Cerebellar nuclear complex (tissue), 1 donor: ENCODE data around the gene SLC35D2.

Experiments
- DNase-seq, 2 experiments: peaks; one replicate each; lab custom pipeline; 2025; lab: John Stamatoyannopoulos, UW

Gene SLC35D2

DNA sequence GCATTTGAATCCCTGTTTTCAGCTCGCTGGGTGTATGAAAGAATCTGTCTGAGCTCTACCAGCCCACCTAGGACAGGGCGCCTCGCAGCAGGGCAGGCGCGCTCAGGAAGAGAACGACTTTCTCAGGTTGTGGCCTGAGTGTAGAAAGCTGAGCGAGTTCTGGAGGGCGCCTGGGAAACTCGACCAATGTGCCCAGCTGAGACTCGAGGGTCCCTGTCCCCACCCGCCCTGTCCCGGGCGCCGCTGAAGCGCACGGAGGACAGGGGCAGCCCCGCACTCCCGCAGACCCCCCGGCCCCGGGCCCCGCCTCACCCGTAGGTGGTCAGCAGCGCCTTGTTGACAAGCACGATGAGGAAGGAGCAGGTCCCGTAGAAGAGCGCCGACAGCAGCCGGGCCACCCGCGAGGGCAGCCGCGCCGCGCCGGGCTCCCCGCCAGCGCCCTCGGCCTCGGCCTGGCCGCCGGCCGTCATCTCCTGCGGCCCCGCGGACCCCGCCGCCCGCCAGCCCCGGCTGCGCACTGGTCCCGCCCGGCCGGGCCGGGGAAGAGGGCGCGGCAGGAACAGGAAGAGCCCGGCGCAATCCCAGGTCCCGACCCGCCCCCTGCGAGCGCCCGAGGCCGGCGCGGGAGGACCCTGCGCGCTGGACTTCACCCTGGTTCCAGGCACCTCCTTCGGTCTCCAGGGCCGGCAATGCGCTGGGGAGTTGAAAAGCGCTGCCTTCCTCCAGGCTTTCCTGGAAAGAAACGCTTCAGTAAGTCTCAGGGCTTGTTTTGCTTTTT lies at the start of gene SLC35D2:
SLC35D2 (minus strand) TSS at position 547 of the 778 bp plus-strand sequence; CDS start at position 470, 77 bp downstream.
- DNase-seq, result no peak

DNA sequence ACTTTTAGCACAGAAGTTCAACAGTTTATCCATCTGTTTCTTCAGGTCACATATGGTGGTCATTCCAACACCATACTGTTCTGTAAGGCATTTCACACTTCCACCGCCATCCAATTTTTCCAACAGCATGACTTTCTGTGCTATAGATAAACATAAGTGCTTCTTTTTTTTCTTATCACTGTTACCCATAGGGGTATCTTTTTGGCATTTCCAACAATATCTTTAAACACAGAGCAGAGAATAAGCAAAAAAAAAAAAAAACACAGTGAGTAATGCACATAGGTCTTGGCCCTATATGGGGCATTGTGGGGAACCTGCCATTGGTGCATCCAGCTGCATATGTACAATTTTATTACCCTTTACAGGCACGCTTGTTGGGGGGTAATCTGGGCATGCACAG lies 46.9 kb upstream of the SLC35D2 start:
- no peak for DNase-seq

DNA sequence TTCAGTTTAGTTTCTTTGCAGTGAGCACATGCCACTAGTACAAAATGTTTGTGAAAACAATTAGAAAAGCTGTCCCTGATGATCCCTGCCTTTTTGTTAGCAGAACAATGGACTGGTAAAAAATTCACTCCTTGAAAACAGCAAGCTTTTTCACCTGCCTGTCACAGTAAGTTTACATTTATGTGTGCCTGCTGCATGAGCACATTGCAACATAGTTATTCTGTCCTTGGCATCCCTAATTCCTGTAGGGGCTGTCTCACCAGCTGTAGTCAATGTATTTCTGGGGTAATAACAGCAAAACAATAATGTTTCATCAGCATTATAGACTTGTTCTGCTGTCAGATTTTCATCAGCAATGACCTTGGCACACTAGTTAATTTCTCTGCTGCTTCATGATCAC lies 46.2 kb upstream of the SLC35D2 start:
- DNase-seq, result no peak

DNA sequence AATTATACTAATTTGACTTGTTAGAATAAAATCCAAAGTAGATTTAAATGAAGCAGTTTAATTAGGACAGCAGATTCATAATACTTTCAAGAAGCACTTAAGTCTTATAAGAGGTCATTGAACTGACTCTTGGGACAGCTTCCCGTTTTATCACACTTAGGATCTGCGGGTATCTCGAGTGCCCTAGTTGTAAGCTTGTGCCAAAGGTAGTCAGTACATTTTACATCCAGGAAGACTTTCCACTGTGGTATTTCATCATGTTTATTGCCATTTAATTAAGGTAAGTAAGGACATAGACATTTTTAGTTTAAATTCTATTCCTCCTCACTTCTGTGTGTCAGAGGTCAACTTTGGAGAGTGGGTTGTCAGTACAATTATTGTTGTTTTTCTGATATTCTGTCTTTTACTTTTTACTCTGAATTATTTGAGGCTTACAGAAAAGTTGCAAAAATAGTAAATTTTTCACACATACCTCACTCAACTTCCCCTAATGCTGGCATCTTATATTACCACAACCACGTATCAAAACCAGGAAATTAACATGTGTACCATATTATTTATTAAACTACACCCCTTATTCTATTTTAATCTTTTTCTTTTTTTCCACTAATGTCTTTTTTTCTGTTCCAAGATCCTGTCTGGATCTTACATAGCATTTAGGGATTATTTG lies 42.1 kb upstream of the SLC35D2 start:
- no peak for DNase-seq

DNA sequence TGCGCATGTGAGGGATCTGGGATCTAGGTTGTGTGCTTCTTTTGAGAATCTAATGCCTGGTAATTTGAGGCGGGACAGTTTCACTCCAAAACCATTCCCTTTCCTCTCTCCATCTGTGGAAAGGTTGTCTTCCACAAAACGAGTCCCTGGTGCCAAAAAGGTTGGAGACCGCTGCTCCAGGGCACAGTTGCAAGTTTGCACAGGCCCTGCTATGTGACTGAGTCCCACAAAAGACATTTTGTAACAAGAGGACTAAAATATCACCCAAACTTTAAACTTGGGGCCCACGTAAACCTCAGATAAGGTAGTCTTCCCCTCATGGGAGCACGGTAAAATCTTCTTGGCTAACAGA lies 40.5 kb upstream of the SLC35D2 start:
- DNase-seq, result no peak

DNA sequence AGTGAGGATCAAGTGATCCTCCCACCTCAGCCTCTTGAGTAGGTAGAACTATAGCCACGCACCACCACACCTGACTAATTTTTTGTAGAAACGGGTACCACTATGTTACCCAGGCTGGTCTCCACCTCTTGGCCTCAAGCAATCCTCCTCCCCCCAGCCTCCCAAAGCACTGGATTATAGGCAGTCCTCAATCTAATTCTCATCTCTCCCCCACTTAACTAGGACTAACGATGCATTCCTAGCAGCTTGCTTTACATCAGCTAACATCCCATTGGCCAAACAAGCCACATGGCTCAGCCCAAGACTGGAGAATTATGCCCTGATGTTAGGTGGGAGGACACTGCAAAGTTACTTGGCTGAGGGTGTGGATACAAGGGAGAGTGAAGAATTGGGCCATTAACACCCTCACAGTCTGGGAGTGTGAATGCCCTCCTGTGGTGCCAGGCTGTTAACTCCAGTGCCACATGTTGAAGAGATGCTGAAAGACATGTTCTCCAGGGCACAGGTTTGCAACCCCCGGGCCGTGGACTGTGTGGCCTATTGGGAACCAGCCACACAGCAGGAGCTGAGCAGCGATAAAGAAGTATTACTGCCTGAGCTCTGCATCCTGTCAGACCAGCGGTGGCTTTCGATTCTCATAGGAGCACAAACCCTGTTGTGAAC lies 39.9 kb upstream of the SLC35D2 start:
- no peak for DNase-seq

DNA sequence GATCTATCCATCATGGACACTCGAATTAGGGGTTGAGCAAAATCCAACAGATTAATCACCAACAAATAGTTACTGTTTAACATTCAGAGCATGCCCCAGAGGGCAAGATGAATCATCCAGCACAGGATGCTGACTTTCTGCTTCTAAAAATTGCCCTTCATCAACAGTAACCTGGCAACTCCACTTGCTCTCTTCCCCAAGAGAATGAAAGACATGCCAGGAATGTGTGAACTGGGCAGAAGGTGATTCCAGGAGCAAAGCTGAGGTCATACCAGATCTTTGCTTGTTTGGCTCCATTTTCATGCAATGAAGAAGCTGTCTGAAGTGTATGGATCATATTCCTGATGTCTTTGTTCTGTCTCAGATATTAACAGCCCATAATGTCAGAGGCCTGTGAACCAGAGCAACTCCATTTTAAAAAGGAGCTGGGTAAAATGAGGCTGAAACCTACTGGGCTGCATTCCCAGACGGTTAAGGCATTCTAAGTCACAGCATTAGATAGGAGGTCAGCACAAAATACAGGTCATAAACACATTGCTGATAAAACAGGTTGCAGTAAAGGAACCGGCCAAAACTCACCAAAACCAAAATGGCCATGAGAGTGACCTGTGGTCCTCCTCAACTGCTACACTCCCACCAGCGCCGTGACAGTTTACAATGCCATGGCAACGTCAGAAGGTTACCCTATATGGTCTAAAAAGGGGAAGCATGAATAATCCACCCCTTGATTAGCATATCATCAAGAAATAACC lies 37.1 kb upstream of the SLC35D2 start:
- no peak for DNase-seq

DNA sequence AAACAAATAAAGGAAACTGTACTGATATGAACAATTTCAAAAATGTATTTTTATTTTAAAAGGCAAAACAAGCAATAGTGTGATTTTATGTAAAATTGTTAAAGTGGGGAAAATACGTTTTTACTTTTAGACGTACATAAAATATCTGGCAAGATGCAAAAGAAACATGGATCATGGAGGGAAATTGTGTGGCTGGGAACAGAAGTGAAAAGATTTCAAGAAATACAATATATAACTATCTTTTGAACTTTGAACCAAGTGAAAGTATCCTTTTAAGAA lies 36.1 kb upstream of the SLC35D2 start:
- no peak for DNase-seq

DNA sequence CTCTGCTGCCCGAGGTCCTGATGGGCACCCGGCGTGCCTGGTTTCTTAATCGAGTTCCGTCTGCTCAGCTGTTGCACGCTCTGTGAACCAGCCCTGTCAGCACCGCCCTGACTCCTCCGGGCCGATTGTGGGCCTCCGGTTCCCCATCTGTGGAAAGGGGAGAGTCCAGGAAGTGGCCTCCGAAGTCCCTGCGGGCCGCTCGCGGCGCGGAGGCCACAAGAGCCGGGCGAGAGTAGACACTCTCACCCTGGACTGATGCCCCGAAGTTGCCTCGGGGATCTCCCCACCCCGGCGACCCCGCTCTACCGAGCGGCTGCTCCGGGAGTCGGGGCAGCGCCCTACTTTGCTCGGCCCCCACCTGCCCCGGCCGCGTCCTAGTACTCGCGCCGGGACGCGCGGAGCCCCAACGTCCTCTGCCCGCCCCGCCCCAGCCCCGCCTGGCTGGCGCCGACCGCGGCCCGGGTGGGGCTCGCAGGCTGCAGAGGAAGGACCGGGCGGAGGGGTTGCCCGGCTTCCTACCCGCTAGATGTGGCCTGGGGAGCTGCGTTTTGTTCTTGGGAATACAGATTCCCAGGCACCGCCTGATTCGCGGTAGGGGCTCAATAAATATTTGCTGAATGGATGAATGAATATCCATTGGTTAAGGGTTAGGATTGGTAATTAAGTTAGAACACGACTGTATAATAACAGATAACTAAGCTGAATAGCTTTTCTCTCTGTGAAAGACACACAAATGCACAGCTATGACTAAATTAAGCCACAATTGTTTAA lies 35.6 kb upstream of the SLC35D2 start:
- no peak for DNase-seq

DNA sequence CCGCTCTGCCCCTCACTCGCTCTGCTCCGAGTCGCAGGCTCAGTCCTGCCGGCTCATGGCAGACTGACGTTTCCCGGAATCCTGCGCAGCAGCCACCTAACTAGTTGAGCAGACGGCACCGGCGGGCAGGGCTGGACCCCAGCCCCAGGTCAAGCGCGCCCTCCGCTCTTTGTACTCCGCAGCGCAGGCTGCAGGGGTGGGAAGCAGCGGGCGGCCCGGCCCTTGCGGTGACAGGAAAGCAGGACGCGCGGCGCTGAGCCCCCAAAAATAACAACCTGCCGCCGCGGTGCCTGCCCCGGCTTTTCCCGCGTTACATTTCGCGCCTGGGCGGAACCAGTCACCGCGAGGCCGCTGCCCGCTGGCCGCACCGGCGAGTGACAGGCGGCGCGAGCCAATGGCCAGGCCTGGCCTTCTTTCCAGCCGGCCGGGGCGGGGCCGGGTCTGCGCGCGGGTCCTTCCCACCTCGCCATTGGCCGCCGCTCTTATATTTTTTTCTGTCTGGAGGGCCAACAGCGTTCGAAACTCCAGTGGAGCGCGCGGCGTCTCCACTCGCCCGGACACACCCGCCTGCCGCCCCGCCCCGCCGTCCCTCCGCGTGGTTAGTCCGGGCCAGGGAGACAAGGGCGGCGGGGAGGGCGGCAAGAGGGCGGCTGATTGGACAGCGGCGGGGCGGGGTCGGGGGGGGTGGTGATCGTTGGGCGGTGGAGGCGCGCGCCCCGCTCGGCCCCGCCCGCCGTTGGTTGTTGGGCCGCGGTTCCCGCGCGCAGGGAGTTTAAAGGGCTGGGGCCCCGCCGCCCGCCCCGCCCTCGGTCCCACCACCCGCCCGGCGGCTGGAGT lies 34.8 kb upstream of the SLC35D2 start, which contains the start of gene ZNF367:
ZNF367 (minus strand) TSS at position 288 of the 837 bp plus-strand sequence. CDS start 338 bp downstream, outside the sequence.
- peak; percentile 74 to 88 for DNase-seq

DNA sequence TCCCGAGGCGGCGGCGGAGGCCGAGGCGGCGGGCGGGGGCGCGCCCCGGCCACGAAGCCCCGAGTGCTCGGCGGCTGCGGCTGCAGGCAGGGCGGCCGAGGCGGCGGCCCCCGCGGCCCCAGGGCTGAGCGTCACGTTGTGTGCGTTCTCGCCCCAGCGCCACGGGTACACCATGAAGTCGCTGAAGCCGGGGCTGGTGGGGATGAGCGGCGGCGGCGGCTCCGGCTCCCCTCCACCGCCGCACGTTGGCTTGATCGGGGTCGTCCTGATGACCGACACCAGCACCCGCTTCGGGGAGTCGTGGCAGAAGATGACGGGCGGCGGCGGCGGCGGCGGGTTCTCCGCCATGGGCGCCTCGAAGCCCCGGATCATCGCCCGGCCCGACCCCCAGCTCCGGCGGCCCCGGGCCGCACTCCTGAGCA lies 34.2 kb upstream of the SLC35D2 start:
- no peak for DNase-seq

DNA sequence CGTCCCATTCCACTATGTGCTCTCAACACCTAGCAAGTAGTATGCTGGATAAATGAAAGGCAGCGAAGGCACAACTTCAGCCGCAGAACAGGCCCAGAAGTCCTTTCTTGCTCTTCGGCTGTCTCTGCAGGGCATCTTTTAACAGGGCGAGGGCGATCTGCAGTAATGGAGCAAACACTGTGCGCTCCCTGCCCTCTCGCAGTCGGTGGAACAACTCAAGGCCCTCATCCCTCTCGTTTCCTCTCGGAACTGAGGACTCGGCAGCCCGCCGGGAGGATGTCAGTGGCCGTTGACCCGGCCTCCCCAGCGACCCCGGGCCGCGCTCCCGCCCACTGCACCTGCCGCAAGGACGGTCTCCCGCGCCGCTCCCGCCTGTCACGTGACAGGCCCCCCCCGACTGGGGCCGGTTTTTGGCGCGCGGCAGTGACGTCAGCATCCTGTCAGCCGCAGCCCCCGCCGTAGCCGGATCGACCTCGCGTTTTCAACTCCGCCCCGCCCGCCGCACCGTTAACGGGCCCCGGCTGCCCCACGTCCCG lies 33.6 kb upstream of the SLC35D2 start:
- DNase-seq, result peak in 1 of 2 experiments; percentile 28

DNA sequence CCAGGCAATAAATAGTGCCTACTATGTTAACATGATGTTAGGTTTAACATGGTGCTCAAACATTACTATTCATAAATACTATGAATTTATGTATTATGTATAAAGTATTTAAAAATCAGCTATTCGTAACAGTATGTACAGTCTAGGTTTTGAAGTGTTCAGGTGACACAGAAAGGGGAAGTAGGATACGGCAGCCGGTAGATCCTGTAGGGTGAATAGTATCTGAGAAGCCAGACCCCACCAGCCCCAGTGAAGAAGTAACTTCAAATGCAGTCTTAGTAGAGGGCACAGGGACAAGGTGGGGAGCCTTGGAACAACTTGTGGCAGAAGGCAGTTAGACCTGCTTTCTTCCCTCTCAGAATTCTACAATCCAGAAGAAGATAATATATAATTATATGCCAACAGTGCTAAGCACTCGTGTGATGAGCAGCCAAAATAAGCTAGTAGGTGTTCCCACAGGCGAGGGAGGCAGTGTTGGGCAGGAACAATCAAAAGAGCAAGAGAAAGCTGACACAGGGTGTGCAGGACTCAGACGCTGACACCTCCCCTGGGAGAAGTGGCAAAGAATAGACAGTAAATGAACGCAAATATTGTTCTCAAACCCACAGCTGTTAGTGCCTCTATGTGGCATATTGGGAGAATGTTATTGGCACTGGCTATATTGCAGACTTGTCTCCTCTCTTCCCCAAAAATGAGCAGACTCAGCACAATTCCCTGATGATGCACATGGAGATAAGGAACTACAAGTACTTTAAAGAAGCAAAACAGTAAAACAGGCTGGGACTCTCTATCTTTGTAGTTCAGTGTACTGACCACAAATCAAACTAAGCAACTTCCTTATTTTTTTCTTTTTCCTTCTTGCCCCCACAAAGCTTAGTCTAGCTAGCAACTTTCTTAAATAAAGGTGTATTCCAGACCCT lies 30.1 kb upstream of the SLC35D2 start:
- no peak for DNase-seq

DNA sequence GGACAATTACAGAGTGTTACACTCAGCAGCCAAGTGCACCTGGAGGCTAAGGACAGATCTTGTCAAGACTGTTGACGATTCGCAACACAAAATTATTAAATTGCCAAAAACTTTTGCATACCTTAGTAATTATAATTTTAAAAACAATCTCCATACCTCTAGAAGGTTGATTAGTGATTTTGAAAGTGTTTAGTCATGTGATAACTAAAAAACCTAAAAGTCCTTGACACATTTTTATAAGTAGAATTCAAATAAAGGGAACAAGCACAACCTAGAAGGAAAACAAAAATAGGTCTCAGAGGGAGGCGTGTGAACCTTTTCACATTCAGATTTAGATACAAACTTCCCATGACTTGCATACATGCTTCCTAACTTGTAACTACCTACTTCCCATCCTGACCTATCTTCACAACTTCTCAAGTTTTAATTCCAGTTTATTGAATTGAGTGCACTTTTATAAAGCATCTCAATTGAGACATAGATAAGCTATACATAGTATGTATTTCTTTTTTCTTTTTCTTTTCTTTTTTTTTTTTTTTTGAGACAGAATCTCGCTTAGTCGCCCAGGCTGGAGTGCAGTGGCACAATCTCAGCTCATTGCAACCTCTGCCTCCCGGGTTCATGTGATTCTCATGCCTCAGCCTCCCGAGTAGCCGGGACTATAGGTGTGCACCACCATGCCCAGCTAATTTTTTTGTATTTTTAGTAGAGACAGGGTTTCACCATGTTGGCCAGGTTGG lies 28.8 kb upstream of the SLC35D2 start:
- no peak for DNase-seq

DNA sequence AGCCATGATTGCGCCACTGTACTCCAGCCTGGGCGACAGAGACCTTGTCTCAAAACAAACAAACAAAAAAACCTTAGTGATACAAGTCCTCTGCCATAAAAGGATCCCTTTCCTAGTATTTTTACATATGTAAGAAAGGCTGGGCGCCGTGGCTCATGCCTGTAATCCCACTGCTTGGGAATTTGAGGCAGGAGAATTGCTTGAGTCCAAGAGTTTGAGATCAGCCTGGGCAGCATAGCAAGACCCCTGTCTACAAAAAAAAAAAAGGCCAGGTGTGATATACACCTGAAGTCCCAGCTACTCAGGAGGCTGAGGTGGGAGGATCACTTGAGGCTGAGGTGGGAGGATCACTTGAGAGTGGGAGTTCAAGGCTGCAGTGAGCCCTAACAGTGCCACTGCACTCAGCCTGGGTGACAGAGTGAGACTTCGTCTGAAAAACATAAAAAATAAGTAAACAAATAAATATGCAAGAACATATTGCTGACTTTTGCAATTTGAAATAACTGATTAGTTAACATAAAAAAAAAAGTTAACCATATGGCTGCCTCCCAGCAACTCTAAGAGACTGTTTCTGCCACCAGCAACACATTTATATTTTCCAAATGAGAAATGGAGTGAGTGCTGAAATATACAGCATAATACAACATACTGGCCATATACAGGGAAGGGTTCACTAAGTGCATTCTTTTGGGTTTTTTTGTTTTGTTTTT lies 27.8 kb upstream of the SLC35D2 start:
- no peak for DNase-seq

DNA sequence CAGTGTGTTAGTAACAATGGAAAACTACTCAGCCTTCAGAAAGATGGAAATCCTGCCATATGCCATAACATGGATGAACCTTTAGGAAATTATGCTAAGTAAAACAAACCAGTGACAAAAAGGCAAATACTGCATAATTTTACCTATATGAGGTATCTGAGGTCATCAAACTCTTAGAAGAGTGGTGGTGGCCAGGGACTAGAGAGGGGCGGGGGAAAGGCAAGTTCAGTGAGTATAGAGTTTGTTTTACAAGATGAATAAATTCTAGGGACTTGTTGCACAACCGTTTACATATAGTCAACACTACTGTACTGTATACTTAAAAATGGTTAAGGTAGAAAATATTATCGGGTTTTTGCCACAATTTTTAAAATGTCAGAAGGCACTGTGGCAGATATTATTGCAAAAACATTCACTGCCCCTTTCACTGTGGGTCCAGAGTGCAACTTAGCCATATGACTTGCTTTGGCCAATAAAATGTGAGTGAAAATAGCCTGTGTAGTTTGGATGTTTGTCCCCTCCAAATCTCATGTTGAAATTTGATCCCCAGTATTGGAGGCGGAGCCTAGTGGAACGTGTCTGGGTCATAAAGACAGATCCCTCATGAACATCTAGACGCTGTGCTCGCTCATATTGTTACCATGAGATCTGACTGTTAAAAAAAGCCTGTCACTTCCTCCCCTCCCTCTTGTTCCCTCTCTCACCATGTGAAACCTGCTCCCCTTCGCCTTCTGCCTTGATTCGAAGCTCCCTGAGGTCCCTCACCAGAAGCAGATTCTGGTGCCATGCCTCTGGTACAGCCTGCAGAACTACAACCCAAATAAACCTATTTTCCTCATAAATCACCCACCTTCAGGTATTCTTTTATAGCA lies 25.1 kb upstream of the SLC35D2 start:
- no peak for DNase-seq
